Natural killer cell (primary cell): ENCODE data around the gene FBXW10B. TPM values are rescaled to one million over a fixed set of nuclear protein-coding genes. Genes with fewer than 3 reads are reported as not detected.
"Not testable (repeated sequence)": the region's sequence is repeated elsewhere in the genome, so short reads cannot be mapped to it uniquely, and the experiment has no call there.

Experiments
- ATAC-seq, 3 donors: fragments of 150-1000 bp in 2 of 3; fragments of 200-7000 bp in 1 of 3; cut with Tn5 transposase; 1 replicate in 1 of 3; 2 replicates in 2 of 3; pipeline ENCODE4 v1.10.0; 2021; ENCODE audit warnings: mild to moderate bottlenecking in 2 of 3, moderate library complexity in 2 of 3
- DNase-seq, 2 donors: peaks; one replicate each; pipeline versions ENCODE4 v3.0.0 to v3.0.0-alpha.2; 2013 to 2021; ENCODE audit warnings: mixed read lengths in 1 of 2
- H3K27ac ChIP-seq: one replicate; pipeline ENCODE4 v1.5.1; 2013; ENCODE audit warnings: mild to moderate bottlenecking, low read length
- H3K27me3 ChIP-seq: one replicate; pipeline ENCODE4 v1.6.1; 2013; ENCODE audit warnings: low read length; ENCODE audit not compliant: control insufficient read depth, insufficient read depth
- H3K36me3 ChIP-seq: one replicate; pipeline ENCODE4 v1.6.1; 2013; ENCODE audit warnings: low read length; ENCODE audit not compliant: control insufficient read depth, insufficient read depth
- H3K4me1 ChIP-seq: one replicate; pipeline ENCODE4 v1.6.1; 2013; ENCODE audit warnings: low read length; ENCODE audit not compliant: control insufficient read depth, insufficient read depth
- H3K4me3 ChIP-seq: one replicate; pipeline ENCODE4 v1.5.1; 2013; ENCODE audit warnings: low read length
- H3K9me3 ChIP-seq: one replicate; pipeline ENCODE4 v1.6.1; 2013; ENCODE audit warnings: low read length; ENCODE audit not compliant: control insufficient read depth, insufficient read depth
- H3K27ac Mint-ChIP-seq, 2 donors: one replicate each; pipeline ENCODE4 v1.8.0; 2022; ENCODE audit warnings: mild to moderate bottlenecking in 2 of 2, mixed read lengths in 2 of 2, moderate library complexity in 1 of 2
- H3K27me3 Mint-ChIP-seq, 2 donors: one replicate each; pipeline ENCODE4 v1.8.0; 2022; ENCODE audit warnings: low read depth in 2 of 2, mixed read lengths in 2 of 2
- H3K36me3 Mint-ChIP-seq: one replicate; pipeline ENCODE4 v1.8.0; 2022; ENCODE audit warnings: mixed read lengths
- H3K4me1 Mint-ChIP-seq, 2 donors: one replicate each; pipeline ENCODE4 v1.8.0; 2022; ENCODE audit warnings: mixed read lengths in 2 of 2
- H3K4me3 Mint-ChIP-seq: one replicate; pipeline ENCODE4 v1.8.0; 2022; ENCODE audit warnings: mild to moderate bottlenecking, moderate library complexity, mixed read lengths
- H3K9me3 Mint-ChIP-seq, 2 donors: one replicate each; pipeline ENCODE4 v1.8.0; 2022; ENCODE audit warnings: mixed read lengths in 2 of 2
- CTCF ChIP-seq: fragments of 200-600 bp; IDR thresholded peaks from one replicate; pipeline ENCODE4 v1.8.0; 2022; ENCODE audit warnings: antibody characterized with exemption
- WGBS: methylation state at CpG from one replicate; pipeline ENCODE4 v1.1.7; 2013; ENCODE audit warnings: missing lambda C conversion rate; ENCODE audit not compliant: insufficient coverage; 5-methylcytosine and 5-hydroxymethylcytosine counted together
- intact Hi-C: fragments of 100-400 bp; cut with micrococcal nuclease; formaldehyde crosslinking; loops from one replicate; pipeline ENCODE4 v1.14.2; 2022
- total RNA-seq, 4 donors: library from RNA; stranded (reverse); fragments of 120-200 nt in 1 of 4; gene quantifications; one replicate each; pipeline versions ENCODE4 v1.2.3 to v1.2.4, GENCODE V29; 2013 to 2022

The FBXW10B gene
- total RNA-seq, 3 donors from 2014 or later (not counting 1 experiment from before 2014, with no cell fraction given) = 0.79 TPM; not detected in 2

- Histone ChIP-seq H3K4me1 (peaks cover 7% of the 10 kb centered on the region), H3K36me3 (no peaks in the 10 kb centered on the region), H3K27me3 (no peaks in the 10 kb centered on the region), H3K9me3 (no peaks in the 10 kb centered on the region), H3K27ac (no peak overlapping the region), H3K4me3 (no peak overlapping the region)
- 97% methylated on average over 5 of the region's 5 CpGs for WGBS
- Mint-ChIP-seq H3K27ac (no peak overlapping the region), H3K9me3 (no peaks in the 10 kb centered on the region), H3K36me3 (no peaks in the 10 kb centered on the region), H3K4me1 (peaks cover 7% of the 10 kb centered on the region in 2 donors), H3K4me3 (no peak overlapping the region), H3K27me3 (no peaks in the 10 kb centered on the region)
- no peak for TF ChIP-seq CTCF
- DNase-seq (no peak), ATAC-seq (no peak)
- intact Hi-C loops = no loop called here
Measured at GRCh38 chr17:15648386-15648785, 28.9 kb upstream of the FBXW10B start.

- not testable (repeated sequence) for H3K9me3 Mint-ChIP-seq
Measured at GRCh38 chr17:15645942-15646312, 26.4 kb upstream of the FBXW10B start.

GRCh38 chr17:15645099-15645941, 25.8 kb upstream of the FBXW10B start:
- WGBS = 83% methylated on average over 5 of the region's 10 CpGs
- DNase-seq, intact Hi-C loops, H3K4me3 Mint-ChIP-seq, H3K9me3 Mint-ChIP-seq, H3K36me3 ChIP-seq, H3K27ac Mint-ChIP-seq, H3K27me3 ChIP-seq, H3K4me1 ChIP-seq, H3K36me3 Mint-ChIP-seq, H3K27me3 Mint-ChIP-seq, H3K9me3 ChIP-seq, H3K4me1 Mint-ChIP-seq, H3K27ac ChIP-seq, ATAC-seq, H3K4me3 ChIP-seq: not testable (repeated sequence)

More at GRCh38 chr17:15645942-15646312, 26.4 kb upstream of the FBXW10B start:
- H3K27me3 Mint-ChIP-seq, H3K4me1 ChIP-seq, H3K36me3 ChIP-seq, H3K4me3 ChIP-seq, H3K9me3 ChIP-seq, H3K27ac Mint-ChIP-seq, intact Hi-C loops, H3K4me3 Mint-ChIP-seq, H3K27ac ChIP-seq, H3K27me3 ChIP-seq, DNase-seq, H3K36me3 Mint-ChIP-seq, H3K4me1 Mint-ChIP-seq, ATAC-seq: not testable (repeated sequence)
- WGBS = 98% methylated on average over 4 of the region's 5 CpGs

GRCh38 chr17:15642505-15643251, 23.2 kb upstream of the FBXW10B start:
- H3K36me3 Mint-ChIP-seq, ATAC-seq, H3K4me3 Mint-ChIP-seq, H3K4me3 ChIP-seq, H3K27ac Mint-ChIP-seq, H3K27me3 Mint-ChIP-seq, intact Hi-C loops, H3K27me3 ChIP-seq, H3K36me3 ChIP-seq, H3K4me1 ChIP-seq, DNase-seq, H3K9me3 Mint-ChIP-seq, H3K27ac ChIP-seq, H3K4me1 Mint-ChIP-seq, H3K9me3 ChIP-seq: not testable (repeated sequence)
- WGBS = 100% methylated on average over 1 of the region's 12 CpGs

GRCh38 chr17:15642014-15642413, 22.5 kb upstream of the FBXW10B start:
- H3K27me3 ChIP-seq, H3K4me1 Mint-ChIP-seq, H3K36me3 ChIP-seq, H3K4me3 Mint-ChIP-seq, intact Hi-C loops, H3K27me3 Mint-ChIP-seq, H3K9me3 ChIP-seq, H3K4me1 ChIP-seq, H3K9me3 Mint-ChIP-seq, H3K27ac ChIP-seq, H3K4me3 ChIP-seq, DNase-seq, ATAC-seq, H3K36me3 Mint-ChIP-seq, H3K27ac Mint-ChIP-seq: not testable (repeated sequence)
- WGBS = 100% methylated on average over 1 of the region's 4 CpGs

- DNase-seq, H3K4me1 ChIP-seq, H3K9me3 ChIP-seq, H3K27ac Mint-ChIP-seq, intact Hi-C loops, H3K4me3 Mint-ChIP-seq, H3K27ac ChIP-seq, H3K36me3 ChIP-seq, H3K9me3 Mint-ChIP-seq, H3K27me3 ChIP-seq, H3K4me1 Mint-ChIP-seq, ATAC-seq, H3K4me3 ChIP-seq, H3K27me3 Mint-ChIP-seq, H3K36me3 Mint-ChIP-seq: not testable (repeated sequence)
- no CpG with 5 or more reads among the region's 2 CpGs for WGBS
Measured at GRCh38 chr17:15630930-15631453, 11.5 kb upstream of the FBXW10B start.

GRCh38 chr17:15629991-15630390, 10.5 kb upstream of the FBXW10B start:
- H3K27ac Mint-ChIP-seq, H3K9me3 Mint-ChIP-seq, H3K9me3 ChIP-seq, H3K27me3 ChIP-seq, intact Hi-C loops, H3K4me1 ChIP-seq, H3K4me1 Mint-ChIP-seq, H3K4me3 ChIP-seq, H3K27ac ChIP-seq, H3K36me3 ChIP-seq, H3K4me3 Mint-ChIP-seq, DNase-seq, H3K27me3 Mint-ChIP-seq, H3K36me3 Mint-ChIP-seq: not testable (repeated sequence)
- ATAC-seq = peak in 1 of 3 donors; percentile 21
- 93% methylated on average over 6 of the region's 7 CpGs for WGBS
